A673 (cell line): ENCODE measurements around the gene STIP1. TPM values are rescaled to one million over a fixed set of nuclear protein-coding genes. Genes with fewer than 3 reads are reported as not detected.

ENCODE experiments used
- BruUV-seq: library from RNA; stranded (reverse); fragments of 400-500 nt; replicated peaks from 2 replicates; lab custom pipeline; 2021; lab: Mats Ljungman, UMichigan
- CTCF ChIA-PET: fragments of 300-600 bp; sonication (Branson Sonifier 250); formaldehyde crosslinking; loops from one replicate; lab custom pipeline; 2022; ENCODE audit warnings: antibody characterized with exemption; lab: Charles Lee
- POLR2A ChIA-PET: fragments of 300-600 bp; sonication (Branson Sonifier 250); formaldehyde crosslinking; loops from one replicate; lab custom pipeline; 2022; ENCODE audit warnings: antibody characterized with exemption; ENCODE audit not compliant: low non-redundant PET; lab: Charles Lee
- DNase-seq: peaks from one replicate; pipeline ENCODE4 v3.0.0-alpha.2; 2015; ENCODE audit warnings: low spot score
- H3K27ac ChIP-seq: fragments of 200-600 bp; sonication (generic); 2 replicates; pipeline ENCODE4 v1.5.1; 2016; ENCODE audit warnings: mixed run types, low read depth, mild to moderate bottlenecking, mixed read lengths, antibody characterized with exemption, low read length; ENCODE audit not compliant: poor library complexity, severe bottlenecking
- H3K27me3 ChIP-seq: fragments of 200-600 bp; sonication (generic); replicated peaks from 2 replicates; pipeline ENCODE4 v1.6.1; 2017; ENCODE audit warnings: mixed run types, low read depth, mild to moderate bottlenecking, mixed read lengths, antibody characterized with exemption, low read length; ENCODE audit not compliant: insufficient read depth, poor library complexity
- H3K36me3 ChIP-seq: fragments of 200-600 bp; sonication (generic); 2 replicates; pipeline ENCODE4 v1.6.1; 2016; ENCODE audit warnings: mixed run types, mild to moderate bottlenecking, mixed read lengths, antibody characterized with exemption, low read length; ENCODE audit not compliant: insufficient read depth, poor library complexity, severe bottlenecking
- H3K4me1 ChIP-seq: fragments of 200-600 bp; sonication (generic); 2 replicates; pipeline ENCODE4 v1.6.1; 2017; ENCODE audit warnings: mixed run types, mild to moderate bottlenecking, mixed read lengths, antibody characterized with exemption, low read length; ENCODE audit not compliant: insufficient read depth, poor library complexity, severe bottlenecking
- H3K4me3 ChIP-seq: fragments of 200-600 bp; sonication (generic); 2 replicates; pipeline ENCODE4 v1.5.1; 2016; ENCODE audit warnings: low read depth, mixed run types, mild to moderate bottlenecking, mixed read lengths, low read length; ENCODE audit not compliant: poor library complexity, severe bottlenecking
- H3K9me3 ChIP-seq: fragments of 200-600 bp; sonication (generic); 2 replicates; pipeline ENCODE4 v1.6.1; 2016; ENCODE audit warnings: mixed run types, low read depth, mild to moderate bottlenecking, mixed read lengths, antibody characterized with exemption, low read length; ENCODE audit not compliant: poor library complexity, severe bottlenecking
- EZH2 ChIP-seq: fragments of 200-600 bp; sonication (generic); IDR thresholded peaks from 2 replicates; pipeline ENCODE4 v1.6.1; 2017; ENCODE audit warnings: borderline replicate concordance, low read depth, mild to moderate bottlenecking, mixed read lengths, antibody characterized with exemption, low read length; ENCODE audit not compliant: poor library complexity, severe bottlenecking
- intact Hi-C: fragments of 100-400 bp; cut with micrococcal nuclease; formaldehyde crosslinking; loops from one replicate; pipeline ENCODE4 v1.10.0; 2022; ENCODE audit not compliant: unreplicated experiment
- total RNA-seq: library from RNA; stranded (reverse); gene quantifications from 2 replicates; pipeline ENCODE4 v1.2.3, GENCODE V29; 2021
- TF ChIP-seq, protein P1 (sequence below): fragments of 300-800, 200-600 bp; sonication (generic); conservative IDR thresholded peaks from 2 replicates; pipeline ENCODE4 v1.5.1; 2017; ENCODE audit warnings: low read depth, mild to moderate bottlenecking, antibody characterized with exemption, low read length, moderate library complexity, mixed read lengths

Gene STIP1
- total RNA-seq, 1 experiment from 2014 or later, result 577 TPM

DNA sequence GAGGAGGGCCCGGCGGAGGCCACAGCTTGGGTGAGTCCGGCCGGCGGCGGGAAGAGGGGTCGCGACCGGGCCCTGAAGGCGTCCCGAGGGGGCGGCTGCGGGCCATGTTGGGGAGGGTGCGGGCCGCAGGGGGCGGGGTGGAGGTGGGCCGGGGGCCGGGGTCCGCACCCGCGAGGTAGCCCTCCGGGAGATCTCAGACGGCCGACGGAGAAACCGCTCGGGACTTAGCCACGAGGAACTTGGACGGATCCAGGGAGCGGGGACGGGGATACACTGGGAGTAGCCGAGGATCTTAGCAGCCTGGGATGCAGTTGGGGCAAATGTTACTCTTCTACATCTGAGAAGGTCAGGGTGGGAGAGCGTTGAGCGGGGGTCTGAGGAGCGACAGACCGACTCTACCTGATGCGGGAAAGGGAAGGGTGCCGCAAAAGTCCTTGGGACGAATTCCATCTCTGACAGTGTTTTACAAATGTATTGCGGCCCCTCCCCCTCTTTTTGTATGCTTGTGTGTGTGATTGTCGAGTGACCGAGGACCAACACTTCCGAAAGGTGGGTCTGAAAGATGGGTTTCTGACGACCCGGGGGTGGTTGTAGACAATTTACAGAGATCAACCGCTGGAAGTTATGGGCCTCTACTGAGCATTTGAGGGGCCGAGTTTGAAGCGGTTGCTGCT is 658 bp downstream of the STIP1 start:
- H3K4me1 ChIP-seq, result peaks cover 15% of the 10 kb centered on the region
- DNase-seq, result peak; percentile 45
- BruUV-seq, result no TSS peak
- peaks cover 23% of the 10 kb centered on the region for H3K36me3 ChIP-seq
- intact Hi-C loops, result loop anchor here (5.0 kb wide), 1 partner anchor 116 kb away; the partner anchor contains the start of gene CATSPERZ
- H3K27me3 ChIP-seq, result no peaks in the 10 kb centered on the region
- H3K4me3 ChIP-seq, result no peak overlapping the region
- H3K9me3 ChIP-seq, result no peaks in the 10 kb centered on the region
- ChIA-PET CTCF (interaction anchor here (0.6 to 1.0 kb wide), 3 partner anchors 18 to 446 kb away, joined by 3 to 6 read pairs (median 3); no protein-coding TSS in a partner anchor), POLR2A (interaction anchor here (1.1 to 1.5 kb wide), 3 partner anchors 19 to 131 kb away, joined by 3 to 6 read pairs (median 5); partner anchors contain the start of genes FERMT3 and PRDX5)
- no peak for TF ChIP-seq EZH2
- TF ChIP-seq, protein P1, sequence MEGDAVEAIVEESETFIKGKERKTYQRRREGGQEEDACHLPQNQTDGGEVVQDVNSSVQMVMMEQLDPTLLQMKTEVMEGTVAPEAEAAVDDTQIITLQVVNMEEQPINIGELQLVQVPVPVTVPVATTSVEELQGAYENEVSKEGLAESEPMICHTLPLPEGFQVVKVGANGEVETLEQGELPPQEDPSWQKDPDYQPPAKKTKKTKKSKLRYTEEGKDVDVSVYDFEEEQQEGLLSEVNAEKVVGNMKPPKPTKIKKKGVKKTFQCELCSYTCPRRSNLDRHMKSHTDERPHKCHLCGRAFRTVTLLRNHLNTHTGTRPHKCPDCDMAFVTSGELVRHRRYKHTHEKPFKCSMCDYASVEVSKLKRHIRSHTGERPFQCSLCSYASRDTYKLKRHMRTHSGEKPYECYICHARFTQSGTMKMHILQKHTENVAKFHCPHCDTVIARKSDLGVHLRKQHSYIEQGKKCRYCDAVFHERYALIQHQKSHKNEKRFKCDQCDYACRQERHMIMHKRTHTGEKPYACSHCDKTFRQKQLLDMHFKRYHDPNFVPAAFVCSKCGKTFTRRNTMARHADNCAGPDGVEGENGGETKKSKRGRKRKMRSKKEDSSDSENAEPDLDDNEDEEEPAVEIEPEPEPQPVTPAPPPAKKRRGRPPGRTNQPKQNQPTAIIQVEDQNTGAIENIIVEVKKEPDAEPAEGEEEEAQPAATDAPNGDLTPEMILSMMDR, result no peak
- no peak overlapping the region for H3K27ac ChIP-seq

DNA sequence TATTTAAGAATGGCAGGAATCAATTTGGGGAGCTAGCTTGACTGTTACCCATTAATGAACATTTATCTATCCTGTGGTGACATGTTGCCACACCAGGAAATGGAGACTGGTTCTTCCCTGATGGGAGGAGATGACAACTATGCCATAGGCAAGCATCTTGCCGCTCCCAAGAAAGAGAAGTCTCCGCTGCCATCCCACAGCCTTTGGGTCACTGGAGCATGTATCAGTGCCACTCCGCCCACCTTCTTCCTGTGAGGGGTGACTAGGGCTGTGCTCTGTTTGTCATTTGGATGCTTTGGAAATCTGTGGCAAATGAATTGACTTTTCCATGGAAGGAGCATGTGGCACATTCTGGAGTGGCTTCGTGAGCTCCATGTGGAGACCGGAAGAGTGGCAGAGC is 6.5 kb downstream of the STIP1 start:
- H3K36me3 ChIP-seq, result peaks cover 76% of the 10 kb centered on the region
- ChIA-PET CTCF (no interaction called here), POLR2A (interaction anchor here (0.9 kb wide), 1 partner anchor 11 kb away, joined by 3 read pairs; no protein-coding TSS in a partner anchor)
- peaks cover 6% of the 10 kb centered on the region for H3K4me1 ChIP-seq
- BruUV-seq, result no TSS peak
- no peak overlapping the region for H3K27ac ChIP-seq
- H3K9me3 ChIP-seq, result no peaks in the 10 kb centered on the region
- TF ChIP-seq EZH2, result no peak
- TF ChIP-seq, protein P1, result no peak
- intact Hi-C loops, result no loop called here
- no peaks in the 10 kb centered on the region for H3K27me3 ChIP-seq
- no peak overlapping the region for H3K4me3 ChIP-seq
- DNase-seq, result no peak

DNA sequence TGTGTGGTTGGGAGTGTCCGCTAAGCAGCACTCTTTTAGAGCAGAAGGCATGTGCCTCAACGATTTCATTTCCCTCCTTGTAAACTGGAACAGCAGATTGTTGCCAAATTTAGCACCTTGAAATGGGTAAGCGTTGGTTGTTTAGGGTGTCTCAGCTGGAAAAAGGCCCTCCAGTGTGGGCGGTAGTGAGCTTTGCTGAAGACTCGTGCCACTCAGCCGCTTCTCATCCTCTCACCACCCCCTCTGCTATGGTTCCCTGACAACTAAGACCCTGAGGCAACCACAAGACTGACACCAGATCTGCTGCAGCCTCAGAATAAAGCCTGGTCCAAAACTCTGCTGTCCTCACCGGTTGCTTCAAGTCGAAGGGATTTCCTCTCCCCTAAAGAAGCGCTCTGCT is 10.7 kb downstream of the STIP1 start:
- no peak for DNase-seq
- no TSS peak for BruUV-seq
- TF ChIP-seq EZH2, result no peak
- TF ChIP-seq, protein P1, result no peak
- H3K4me1 ChIP-seq, result no peaks in the 10 kb centered on the region
- no peaks in the 10 kb centered on the region for H3K9me3 ChIP-seq
- H3K4me3 ChIP-seq, result no peak overlapping the region
- H3K36me3 ChIP-seq, result peaks cover 94% of the 10 kb centered on the region
- H3K27ac ChIP-seq, result no peak overlapping the region
- ChIA-PET POLR2A (no interaction called here), CTCF (no interaction called here)
- H3K27me3 ChIP-seq, result no peaks in the 10 kb centered on the region
- intact Hi-C loops, result no loop called here
